Dendritic cell treated with granulocyte-macrophage colony-stimulating factor and Interleukin-4, amounts not matched to agents 40 ng/mL and 50 ng/mL, for 4 days (primary cell): ENCODE measurements around the gene DOCK3.

Source experiments
- H3K27ac Mint-ChIP-seq: one replicate; pipeline ENCODE4 v1.8.0; 2022; ENCODE audit warnings: mild to moderate bottlenecking, mixed read lengths
- H3K27me3 Mint-ChIP-seq: one replicate; pipeline ENCODE4 v1.8.0; 2022; ENCODE audit warnings: mild to moderate bottlenecking, mixed read lengths
- H3K36me3 Mint-ChIP-seq: one replicate; pipeline ENCODE4 v1.8.0; 2022; ENCODE audit warnings: low read depth, mixed read lengths
- H3K4me1 Mint-ChIP-seq: one replicate; pipeline ENCODE4 v1.8.0; 2022; ENCODE audit warnings: low read depth, mixed read lengths
- H3K4me3 Mint-ChIP-seq: one replicate; pipeline ENCODE4 v1.8.0; 2022; ENCODE audit warnings: mild to moderate bottlenecking, moderate library complexity, mixed read lengths
- H3K9me3 Mint-ChIP-seq: one replicate; pipeline ENCODE4 v1.8.0; 2022; ENCODE audit warnings: mixed read lengths
- intact Hi-C: fragments of 100-400 bp; cut with micrococcal nuclease; formaldehyde crosslinking; loops from one replicate; pipeline ENCODE4 v1.15.0; 2022

The DOCK3 gene

GRCh38 chr3:51338632-51339031, 663.9 kb downstream of the DOCK3 start:
- H3K9me3 Mint-ChIP-seq, result no peaks in the 10 kb centered on the region
- H3K27me3 Mint-ChIP-seq, result no peaks in the 10 kb centered on the region
- H3K4me3 Mint-ChIP-seq, result no peak overlapping the region
- no peak overlapping the region for H3K27ac Mint-ChIP-seq
- intact Hi-C loops, result no loop called here
- H3K4me1 Mint-ChIP-seq, result no peaks in the 10 kb centered on the region
- H3K36me3 Mint-ChIP-seq, result no peaks in the 10 kb centered on the region

GRCh38 chr3:51340013-51340829, 665.5 kb downstream of the DOCK3 start:
- Mint-ChIP-seq H3K4me1 (no peaks in the 10 kb centered on the region), H3K27ac (no peak overlapping the region), H3K9me3 (no peaks in the 10 kb centered on the region), H3K4me3 (no peak overlapping the region), H3K27me3 (no peaks in the 10 kb centered on the region), H3K36me3 (no peaks in the 10 kb centered on the region)
- intact Hi-C loops, result no loop called here

GRCh38 chr3:51340989-51341636, 666.4 kb downstream of the DOCK3 start:
- intact Hi-C loops, result no loop called here
- no peaks in the 10 kb centered on the region for H3K4me1 Mint-ChIP-seq
- H3K27me3 Mint-ChIP-seq, result no peaks in the 10 kb centered on the region
- no peak overlapping the region for H3K4me3 Mint-ChIP-seq
- H3K27ac Mint-ChIP-seq, result no peak overlapping the region
- no peaks in the 10 kb centered on the region for H3K36me3 Mint-ChIP-seq
- no peaks in the 10 kb centered on the region for H3K9me3 Mint-ChIP-seq

GRCh38 chr3:51343918-51344687, 669.4 kb downstream of the DOCK3 start:
- H3K4me1 Mint-ChIP-seq, result no peaks in the 10 kb centered on the region
- no peaks in the 10 kb centered on the region for H3K9me3 Mint-ChIP-seq
- intact Hi-C loops, result no loop called here
- no peaks in the 10 kb centered on the region for H3K36me3 Mint-ChIP-seq
- H3K27ac Mint-ChIP-seq, result no peak overlapping the region
- no peaks in the 10 kb centered on the region for H3K27me3 Mint-ChIP-seq
- no peak overlapping the region for H3K4me3 Mint-ChIP-seq

GRCh38 chr3:51350751-51351150, 676.0 kb downstream of the DOCK3 start:
- no peaks in the 10 kb centered on the region for H3K36me3 Mint-ChIP-seq
- no peak overlapping the region for H3K4me3 Mint-ChIP-seq
- no peaks in the 10 kb centered on the region for H3K9me3 Mint-ChIP-seq
- no peaks in the 10 kb centered on the region for H3K27me3 Mint-ChIP-seq
- H3K4me1 Mint-ChIP-seq, result no peaks in the 10 kb centered on the region
- H3K27ac Mint-ChIP-seq, result no peak overlapping the region
- intact Hi-C loops, result no loop called here

- no peaks in the 10 kb centered on the region for H3K36me3 Mint-ChIP-seq
Measured at GRCh38 chr3:51353131-51353530, 678.4 kb downstream of the DOCK3 start.

GRCh38 chr3:51353691-51354090, 679.0 kb downstream of the DOCK3 start:
- Mint-ChIP-seq H3K4me1 (no peaks in the 10 kb centered on the region), H3K4me3 (no peak overlapping the region), H3K27me3 (no peaks in the 10 kb centered on the region), H3K36me3 (no peaks in the 10 kb centered on the region), H3K27ac (no peak overlapping the region), H3K9me3 (no peaks in the 10 kb centered on the region)
- intact Hi-C loops, result no loop called here

More at GRCh38 chr3:51353131-51353530, 678.4 kb downstream of the DOCK3 start:
- Mint-ChIP-seq H3K4me1 (no peaks in the 10 kb centered on the region), H3K9me3 (no peaks in the 10 kb centered on the region), H3K4me3 (no peak overlapping the region), H3K27me3 (no peaks in the 10 kb centered on the region), H3K27ac (no peak overlapping the region)
- intact Hi-C loops, result no loop called here

- intact Hi-C loops, result no loop called here
- H3K9me3 Mint-ChIP-seq, result no peaks in the 10 kb centered on the region
- no peaks in the 10 kb centered on the region for H3K4me1 Mint-ChIP-seq
- H3K27ac Mint-ChIP-seq, result no peak overlapping the region
- no peak overlapping the region for H3K4me3 Mint-ChIP-seq
- no peaks in the 10 kb centered on the region for H3K36me3 Mint-ChIP-seq
- no peaks in the 10 kb centered on the region for H3K27me3 Mint-ChIP-seq
Measured at GRCh38 chr3:51354172-51354571, 679.4 kb downstream of the DOCK3 start.

- Mint-ChIP-seq H3K27me3 (no peaks in the 10 kb centered on the region), H3K36me3 (no peaks in the 10 kb centered on the region), H3K4me3 (no peak overlapping the region), H3K4me1 (no peaks in the 10 kb centered on the region), H3K27ac (no peak overlapping the region), H3K9me3 (no peaks in the 10 kb centered on the region)
- intact Hi-C loops, result no loop called here
Measured at GRCh38 chr3:51354731-51355615, 680.2 kb downstream of the DOCK3 start.

GRCh38 chr3:51355891-51356578, 681.3 kb downstream of the DOCK3 start:
- no peaks in the 10 kb centered on the region for H3K27me3 Mint-ChIP-seq
- H3K4me1 Mint-ChIP-seq, result no peaks in the 10 kb centered on the region
- intact Hi-C loops, result no loop called here
- H3K27ac Mint-ChIP-seq, result no peak overlapping the region
- no peaks in the 10 kb centered on the region for H3K9me3 Mint-ChIP-seq
- no peak overlapping the region for H3K4me3 Mint-ChIP-seq
- H3K36me3 Mint-ChIP-seq, result no peaks in the 10 kb centered on the region

- no peaks in the 10 kb centered on the region for H3K27me3 Mint-ChIP-seq
- no peaks in the 10 kb centered on the region for H3K4me1 Mint-ChIP-seq
- H3K36me3 Mint-ChIP-seq, result no peaks in the 10 kb centered on the region
- no peak overlapping the region for H3K27ac Mint-ChIP-seq
- H3K9me3 Mint-ChIP-seq, result no peaks in the 10 kb centered on the region
- no peak overlapping the region for H3K4me3 Mint-ChIP-seq
- intact Hi-C loops, result no loop called here
Measured at GRCh38 chr3:51357856-51358255, 683.1 kb downstream of the DOCK3 start.

GRCh38 chr3:51358981-51359380, 684.3 kb downstream of the DOCK3 start:
- H3K27me3 Mint-ChIP-seq, result no peaks in the 10 kb centered on the region
- H3K36me3 Mint-ChIP-seq, result no peaks in the 10 kb centered on the region
- H3K9me3 Mint-ChIP-seq, result no peaks in the 10 kb centered on the region
- H3K27ac Mint-ChIP-seq, result no peak overlapping the region
- intact Hi-C loops, result no loop called here
- no peak overlapping the region for H3K4me3 Mint-ChIP-seq
- no peaks in the 10 kb centered on the region for H3K4me1 Mint-ChIP-seq

- H3K27me3 Mint-ChIP-seq, result no peaks in the 10 kb centered on the region
- no peaks in the 10 kb centered on the region for H3K36me3 Mint-ChIP-seq
- no peaks in the 10 kb centered on the region for H3K4me1 Mint-ChIP-seq
- H3K9me3 Mint-ChIP-seq, result no peaks in the 10 kb centered on the region
- no peak overlapping the region for H3K27ac Mint-ChIP-seq
- intact Hi-C loops, result no loop called here
- no peak overlapping the region for H3K4me3 Mint-ChIP-seq
Measured at GRCh38 chr3:51360806-51361205, 686.1 kb downstream of the DOCK3 start.
